ENCODE data around the gene CEP95. TPM values are rescaled to one million over a fixed set of nuclear protein-coding genes. Genes with fewer than 3 reads are reported as not detected.
"Not testable (repeated sequence)": the region's sequence is repeated elsewhere in the genome, so short reads cannot be mapped to it uniquely, and the experiment has no call there.

CEP95 gene
- polyA plus RNA-seq, 4 donors = 17.1 to 75.0 (median 53.4) TPM

GRCh38 chr17:64491034-64491860 lies 15.5 kb upstream of the CEP95 start:
- Histone ChIP-seq H3K36me3 (ENCODE audit: control insufficient read depth in 3 of 3, insufficient read depth in 2 of 3, low read depth in 1 of 3, low read length in 3 of 3) (peaks cover 0 to 30% (median 2%) of the 10 kb centered on the region in 3 donors), H3K4me3 (ENCODE audit: low read depth in 1 of 3, low read length in 3 of 3) (no peak overlapping the region), H3K27ac (ENCODE audit: low read depth in 1 of 3, low read length in 2 of 3) (no peak overlapping the region), H3K27me3 (ENCODE audit: control insufficient read depth in 3 of 3, insufficient read depth in 3 of 3, low read length in 3 of 3) (no peaks in the 10 kb centered on the region), H3K9me3 (ENCODE audit: control insufficient read depth in 2 of 2, insufficient read depth in 1 of 2, low read depth in 1 of 2, low read length in 1 of 2) (no peaks in the 10 kb centered on the region), H3K4me1 (ENCODE audit: control insufficient read depth in 3 of 3, insufficient read depth in 2 of 3, low read depth in 1 of 3, low read length in 2 of 3) (peaks cover 0 to 6% (median 0%) of the 10 kb centered on the region in 3 donors)
- FAIRE-seq (no peak), DNase-seq (peak in 1 of 2 donors; percentile 45)
- WGBS, 3 donors = 91 to 95% (median 93%) methylated on average over 13 of the region's 13 CpGs

GRCh38 chr17:64491994-64492393 lies 14.8 kb upstream of the CEP95 start:
- no peak for FAIRE-seq

GRCh38 chr17:64492481-64493109 lies 14.2 kb upstream of the CEP95 start:
- DNase-seq (peak in 1 of 2 donors; percentile 42), FAIRE-seq (no peak)
- Histone ChIP-seq H3K27ac (ENCODE audit: low read depth in 1 of 3, low read length in 2 of 3) (no peak overlapping the region), H3K9me3 (ENCODE audit: control insufficient read depth in 2 of 2, insufficient read depth in 1 of 2, low read depth in 1 of 2, low read length in 1 of 2) (no peaks in the 10 kb centered on the region), H3K4me1 (ENCODE audit: control insufficient read depth in 3 of 3, insufficient read depth in 2 of 3, low read depth in 1 of 3, low read length in 2 of 3) (peaks cover 0 to 10% (median 4%) of the 10 kb centered on the region in 3 donors), H3K4me3 (ENCODE audit: low read depth in 1 of 3, low read length in 3 of 3) (no peak overlapping the region), H3K36me3 (ENCODE audit: control insufficient read depth in 3 of 3, insufficient read depth in 2 of 3, low read depth in 1 of 3, low read length in 3 of 3) (peaks cover 0 to 27% (median 2%) of the 10 kb centered on the region in 3 donors), H3K27me3 (ENCODE audit: control insufficient read depth in 3 of 3, insufficient read depth in 3 of 3, low read length in 3 of 3) (no peaks in the 10 kb centered on the region)
- WGBS, 3 donors = 68 to 80% (median 72%) methylated on average over 6 of the region's 6 CpGs

More at GRCh38 chr17:64491994-64492393, 14.8 kb upstream of the CEP95 start:
- Histone ChIP-seq H3K4me1 (ENCODE audit: control insufficient read depth in 3 of 3, insufficient read depth in 2 of 3, low read depth in 1 of 3, low read length in 2 of 3) (peaks cover 0 to 6% (median 0%) of the 10 kb centered on the region in 3 donors), H3K4me3 (ENCODE audit: low read depth in 1 of 3, low read length in 3 of 3) (no peak overlapping the region), H3K9me3 (ENCODE audit: control insufficient read depth in 2 of 2, insufficient read depth in 1 of 2, low read depth in 1 of 2, low read length in 1 of 2) (no peaks in the 10 kb centered on the region), H3K27me3 (ENCODE audit: control insufficient read depth in 3 of 3, insufficient read depth in 3 of 3, low read length in 3 of 3) (no peaks in the 10 kb centered on the region), H3K27ac (ENCODE audit: low read depth in 1 of 3, low read length in 2 of 3) (no peak overlapping the region), H3K36me3 (ENCODE audit: control insufficient read depth in 3 of 3, insufficient read depth in 2 of 3, low read depth in 1 of 3, low read length in 3 of 3) (peaks cover 0 to 27% (median 2%) of the 10 kb centered on the region in 3 donors)
- no peak for DNase-seq
- WGBS, 3 donors = 84 to 88% (median 88%) methylated on average over 3 of the region's 3 CpGs

- no peak overlapping the region for H3K4me3 ChIP-seq (ENCODE audit: low read depth in 1 of 3, low read length in 3 of 3)
- H3K27ac ChIP-seq (ENCODE audit: low read depth in 1 of 3, low read length in 2 of 3) = no peak overlapping the region
- FAIRE-seq (no peak), DNase-seq (no peak)
- H3K27me3 ChIP-seq (ENCODE audit: control insufficient read depth in 3 of 3, insufficient read depth in 3 of 3, low read length in 3 of 3) = no peaks in the 10 kb centered on the region
- H3K36me3 ChIP-seq (ENCODE audit: control insufficient read depth in 3 of 3, insufficient read depth in 2 of 3, low read depth in 1 of 3, low read length in 3 of 3) = peaks cover 2 to 23% (median 4%) of the 10 kb centered on the region in 3 donors
- H3K9me3 ChIP-seq (ENCODE audit: control insufficient read depth in 2 of 2, insufficient read depth in 1 of 2, low read depth in 1 of 2, low read length in 1 of 2) = no peaks in the 10 kb centered on the region
- peaks cover 0 to 16% (median 5%) of the 10 kb centered on the region in 3 donors for H3K4me1 ChIP-seq (ENCODE audit: control insufficient read depth in 3 of 3, insufficient read depth in 2 of 3, low read depth in 1 of 3, low read length in 2 of 3)
- WGBS, 3 donors = 91 to 96% (median 95%) methylated on average over 2 of the region's 2 CpGs
Observed at GRCh38 chr17:64494121-64494520, 12.7 kb upstream of the CEP95 start.

GRCh38 chr17:64495300-64495699 lies 11.5 kb upstream of the CEP95 start:
- not testable (repeated sequence) for DNase-seq; H3K27me3 ChIP-seq (ENCODE audit: control insufficient read depth in 3 of 3, insufficient read depth in 3 of 3, low read length in 3 of 3); H3K9me3 ChIP-seq (ENCODE audit: control insufficient read depth in 2 of 2, insufficient read depth in 1 of 2, low read depth in 1 of 2, low read length in 1 of 2); H3K4me3 ChIP-seq (ENCODE audit: low read depth in 1 of 3, low read length in 3 of 3); H3K27ac ChIP-seq (ENCODE audit: low read depth in 1 of 3, low read length in 2 of 3); FAIRE-seq
- peaks cover 0 to 16% (median 5%) of the 10 kb centered on the region in 3 donors for H3K4me1 ChIP-seq (ENCODE audit: control insufficient read depth in 3 of 3, insufficient read depth in 2 of 3, low read depth in 1 of 3, low read length in 2 of 3)
- 87 to 95% (median 91%) methylated on average over 5 of the region's 5 CpGs for WGBS, 3 donors
- H3K36me3 ChIP-seq (ENCODE audit: control insufficient read depth in 3 of 3, insufficient read depth in 2 of 3, low read depth in 1 of 3, low read length in 3 of 3) = peaks cover 2 to 18% (median 7%) of the 10 kb centered on the region in 3 donors

GRCh38 chr17:64496348-64496785 lies 10.4 kb upstream of the CEP95 start:
- H3K4me3 ChIP-seq (ENCODE audit: low read depth in 1 of 3, low read length in 3 of 3) = peak overlapping the region; percentile 50 to 80 (median 59)
- H3K27ac ChIP-seq (ENCODE audit: low read depth in 1 of 3, low read length in 2 of 3) = peak overlapping the region; percentile 55 to 91 (median 88)
- FAIRE-seq (no peak), DNase-seq (no peak)
- H3K9me3 ChIP-seq (ENCODE audit: control insufficient read depth in 2 of 2, insufficient read depth in 1 of 2, low read depth in 1 of 2, low read length in 1 of 2) = no peaks in the 10 kb centered on the region
- peaks cover 0 to 16% (median 5%) of the 10 kb centered on the region in 3 donors for H3K4me1 ChIP-seq (ENCODE audit: control insufficient read depth in 3 of 3, insufficient read depth in 2 of 3, low read depth in 1 of 3, low read length in 2 of 3)
- peaks cover 10 to 17% (median 16%) of the 10 kb centered on the region in 3 donors for H3K36me3 ChIP-seq (ENCODE audit: control insufficient read depth in 3 of 3, insufficient read depth in 2 of 3, low read depth in 1 of 3, low read length in 3 of 3)
- WGBS, 3 donors = 1% methylated on average over 20 of the region's 20 CpGs
- no peaks in the 10 kb centered on the region for H3K27me3 ChIP-seq (ENCODE audit: control insufficient read depth in 3 of 3, insufficient read depth in 3 of 3, low read length in 3 of 3)

GRCh38 chr17:64496786-64497564 lies 9.8 kb upstream of the CEP95 start, which contains the start of gene POLG2:
POLG2 (minus strand) TSS chr17:64497054; CDS start chr17:64496968, 86 bp downstream.
- Histone ChIP-seq H3K36me3 (ENCODE audit: control insufficient read depth in 3 of 3, insufficient read depth in 2 of 3, low read depth in 1 of 3, low read length in 3 of 3) (peaks cover 14 to 23% (median 16%) of the 10 kb centered on the region in 3 donors), H3K27ac (ENCODE audit: low read depth in 1 of 3, low read length in 2 of 3) (peak within 1 kb of the TSS; percentile 81 to 91 (median 88)), H3K9me3 (ENCODE audit: control insufficient read depth in 2 of 2, insufficient read depth in 1 of 2, low read depth in 1 of 2, low read length in 1 of 2) (no peaks in the 10 kb centered on the region), H3K4me3 (ENCODE audit: low read depth in 1 of 3, low read length in 3 of 3) (peak within 1 kb of the TSS; percentile 50 to 80 (median 59)), H3K4me1 (ENCODE audit: control insufficient read depth in 3 of 3, insufficient read depth in 2 of 3, low read depth in 1 of 3, low read length in 2 of 3) (peaks cover 0 to 16% (median 5%) of the 10 kb centered on the region in 3 donors), H3K27me3 (ENCODE audit: control insufficient read depth in 3 of 3, insufficient read depth in 3 of 3, low read length in 3 of 3) (no peaks in the 10 kb centered on the region)
- 1% methylated on average over 47 to 50 of the region's 50 CpGs for WGBS, 3 donors
- DNase-seq (peak; percentile 93 to 95), FAIRE-seq (no peak)

Data from small intestine (tissue), 7 donors.